Stimulated activated naive CD8-positive, alpha-beta T cell treated with anti-CD3 and anti-CD28 coated beads, Interleukin-15, amount 100 ng/mL, for 72 hours (primary cell): ENCODE data around the gene SPTLC1.
"Not testable (repeated sequence)": the region's sequence is repeated elsewhere in the genome, so short reads cannot be mapped to it uniquely, and the experiment has no call there.

ENCODE experiments used
- ATAC-seq: fragments of 150-1000 bp; cut with Tn5 transposase; 2 replicates; pipeline ENCODE4 v1.10.0; 2021; ENCODE audit warnings: mild to moderate bottlenecking, moderate library complexity
- DNase-seq, 2 donors: peaks; one replicate each; pipeline ENCODE4 v3.0.0; 2021 to 2022
- H3K27ac Mint-ChIP-seq, 2 donors: one replicate each; pipeline ENCODE4 v1.8.0; 2022; ENCODE audit warnings: mild to moderate bottlenecking in 2 of 2, mixed read lengths in 2 of 2, moderate library complexity in 2 of 2
- H3K27me3 Mint-ChIP-seq: one replicate; pipeline ENCODE4 v1.8.0; 2022; ENCODE audit warnings: mixed read lengths
- H3K4me1 Mint-ChIP-seq: one replicate; pipeline ENCODE4 v1.8.0; 2022; ENCODE audit warnings: mild to moderate bottlenecking, mixed read lengths
- H3K4me3 Mint-ChIP-seq, 2 donors: one replicate each; pipeline ENCODE4 v1.8.0; 2022; ENCODE audit warnings: mild to moderate bottlenecking in 2 of 2, mixed read lengths in 2 of 2, moderate library complexity in 1 of 2
- H3K9me3 Mint-ChIP-seq, 2 donors: one replicate each; pipeline ENCODE4 v1.8.0; 2022; ENCODE audit warnings: mixed read lengths in 2 of 2

SPTLC1 gene

GRCh38 chr9:92001948-92002347 lies 113.3 kb downstream of the SPTLC1 start:
- H3K27me3 Mint-ChIP-seq, ATAC-seq, H3K27ac Mint-ChIP-seq, H3K9me3 Mint-ChIP-seq, DNase-seq, H3K4me3 Mint-ChIP-seq, H3K4me1 Mint-ChIP-seq: not testable (repeated sequence)

GRCh38 chr9:92001244-92001643 lies 114.0 kb downstream of the SPTLC1 start:
- no peak for DNase-seq
- H3K4me3 Mint-ChIP-seq, result no peak overlapping the region
- no peak overlapping the region for H3K27ac Mint-ChIP-seq
- no peak for ATAC-seq
- peaks cover under 1% of the 10 kb centered on the region for H3K27me3 Mint-ChIP-seq
- no peaks in the 10 kb centered on the region for H3K9me3 Mint-ChIP-seq
- no peaks in the 10 kb centered on the region for H3K4me1 Mint-ChIP-seq

- peaks cover 24% of the 10 kb centered on the region for H3K27me3 Mint-ChIP-seq
- ATAC-seq (no peak), DNase-seq (no peak)
- H3K27ac Mint-ChIP-seq, result no peak overlapping the region
- H3K9me3 Mint-ChIP-seq, result no peaks in the 10 kb centered on the region
- H3K4me1 Mint-ChIP-seq, result no peaks in the 10 kb centered on the region
- no peak overlapping the region for H3K4me3 Mint-ChIP-seq
Measured at GRCh38 chr9:91995000-91995655, 120.1 kb downstream of the SPTLC1 start.

GRCh38 chr9:91994422-91994821 lies 120.8 kb downstream of the SPTLC1 start:
- Mint-ChIP-seq H3K27me3 (peaks cover 24% of the 10 kb centered on the region), H3K4me3 (no peak overlapping the region), H3K27ac (no peak overlapping the region), H3K9me3 (no peaks in the 10 kb centered on the region), H3K4me1 (no peaks in the 10 kb centered on the region)
- ATAC-seq (no peak), DNase-seq (no peak)

- no peak for DNase-seq
- no peak for ATAC-seq
- H3K4me1 Mint-ChIP-seq, result no peaks in the 10 kb centered on the region
- peaks cover 24% of the 10 kb centered on the region for H3K27me3 Mint-ChIP-seq
- no peaks in the 10 kb centered on the region for H3K9me3 Mint-ChIP-seq
- H3K27ac Mint-ChIP-seq, result no peak overlapping the region
- H3K4me3 Mint-ChIP-seq, result no peak overlapping the region
Measured at GRCh38 chr9:91992461-91993041, 122.7 kb downstream of the SPTLC1 start.

GRCh38 chr9:91991721-91992341 lies 123.4 kb downstream of the SPTLC1 start:
- no peaks in the 10 kb centered on the region for H3K9me3 Mint-ChIP-seq
- ATAC-seq, result no peak

GRCh38 chr9:91986248-91986647 lies 129.0 kb downstream of the SPTLC1 start:
- ATAC-seq, result no peak
- Mint-ChIP-seq H3K4me1 (no peaks in the 10 kb centered on the region), H3K9me3 (peaks cover 0 to 5% of the 10 kb centered on the region in 2 donors), H3K27ac (no peak overlapping the region), H3K27me3 (peaks cover 11% of the 10 kb centered on the region), H3K4me3 (no peak overlapping the region)
- no peak for DNase-seq

More at GRCh38 chr9:91991721-91992341, 123.4 kb downstream of the SPTLC1 start:
- no peaks in the 10 kb centered on the region for H3K4me1 Mint-ChIP-seq
- H3K4me3 Mint-ChIP-seq, result no peak overlapping the region
- DNase-seq, result no peak
- peaks cover 24% of the 10 kb centered on the region for H3K27me3 Mint-ChIP-seq
- no peak overlapping the region for H3K27ac Mint-ChIP-seq

- Mint-ChIP-seq H3K4me1 (no peaks in the 10 kb centered on the region), H3K9me3 (peaks cover 0 to 10% of the 10 kb centered on the region in 2 donors), H3K27me3 (peaks cover 11% of the 10 kb centered on the region), H3K4me3 (no peak overlapping the region), H3K27ac (no peak overlapping the region)
- ATAC-seq, result no peak
- DNase-seq, result no peak
Measured at GRCh38 chr9:91985692-91986091, 129.5 kb downstream of the SPTLC1 start.
